HG02870 (cell line): Measurements from ENCODE around the gene PPP1R9A.

ENCODE experiments used
- ATAC-seq: cut with Tn5 transposase; IDR thresholded peaks from one replicate; pipeline ENCODE4 v1.9.1; 2021; ENCODE audit warnings: mild to moderate bottlenecking, moderate library complexity; ENCODE audit not compliant: unreplicated experiment

The PPP1R9A gene

DNA sequence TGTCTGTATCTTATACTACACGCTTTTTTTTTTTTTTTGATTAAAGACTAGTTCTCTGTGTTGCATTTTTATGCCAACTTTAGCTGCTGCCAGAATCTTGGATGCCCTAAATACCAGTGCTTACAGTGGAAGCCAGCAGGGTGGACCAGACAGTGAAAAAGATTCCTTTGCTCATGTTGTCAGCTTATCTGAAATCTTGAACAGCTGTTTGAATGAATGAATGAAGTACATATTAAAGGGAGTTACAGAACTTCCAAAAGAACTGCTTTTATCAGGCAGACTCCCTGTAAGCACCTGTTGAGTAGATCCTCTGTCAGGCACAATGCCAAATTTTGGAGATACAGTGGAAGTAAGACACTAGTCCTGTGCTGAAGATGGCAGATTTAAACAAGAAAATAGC lies 184.9 kb downstream of the PPP1R9A start:
- no peak for ATAC-seq

DNA sequence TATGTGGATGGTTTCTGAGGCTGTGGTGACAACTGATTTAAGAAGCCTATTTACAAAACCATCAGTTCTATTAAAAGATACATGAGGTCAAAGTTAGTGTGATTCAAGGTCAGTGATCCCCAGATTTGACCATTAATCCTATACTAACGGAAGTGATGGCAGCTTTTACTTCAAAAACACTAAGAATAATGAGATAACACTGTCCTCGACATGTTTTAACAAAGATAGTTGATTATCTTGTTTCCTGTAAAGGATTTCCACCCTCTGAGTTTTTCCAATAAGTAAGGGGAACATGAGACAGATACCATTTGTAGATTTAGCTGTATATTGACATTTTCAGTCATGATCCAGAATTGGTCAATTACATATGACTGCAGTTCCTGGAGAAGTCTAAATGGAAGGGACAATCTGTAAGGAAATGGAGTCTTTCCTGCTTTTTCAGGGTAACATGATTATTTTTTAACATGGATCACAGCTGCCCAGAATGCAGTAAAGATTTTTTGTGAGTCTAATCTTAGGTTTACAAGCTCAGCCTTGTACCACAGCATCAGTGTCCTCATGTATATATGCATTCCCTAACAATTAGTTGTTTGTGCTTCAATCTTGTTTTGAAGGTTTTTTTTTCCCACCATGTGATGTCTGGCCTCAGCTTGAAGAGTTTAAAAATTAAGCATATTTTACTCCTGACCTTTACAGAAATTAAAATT lies 188.0 kb downstream of the PPP1R9A start:
- no peak for ATAC-seq

DNA sequence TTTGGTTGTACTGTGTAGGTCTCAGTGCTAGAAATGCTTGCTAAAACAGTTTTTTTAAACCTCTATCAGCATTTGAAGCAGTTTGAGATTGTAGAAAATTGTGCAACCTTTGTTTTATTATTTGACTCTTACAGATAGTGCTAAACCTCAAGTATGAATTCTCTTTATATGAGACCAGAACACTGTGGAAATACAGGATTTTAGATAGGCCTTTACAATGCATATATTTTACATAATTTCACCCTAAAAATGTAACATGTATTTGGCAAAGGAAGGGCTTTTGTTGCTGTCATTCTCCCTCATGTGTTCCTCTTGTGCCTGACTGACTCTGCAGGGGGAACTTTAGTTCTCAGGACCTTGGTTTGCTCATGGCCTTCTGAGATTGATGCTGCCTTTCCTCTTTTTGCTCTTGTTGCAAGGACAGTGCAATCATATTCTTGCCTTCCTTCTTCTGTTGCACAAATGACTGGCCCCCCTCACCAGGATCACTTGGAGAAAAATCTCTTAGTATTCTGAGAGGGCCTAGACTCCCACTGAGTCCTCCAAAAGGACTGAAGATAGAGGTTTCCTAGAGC lies 188.7 kb downstream of the PPP1R9A start:
- ATAC-seq = no peak

DNA sequence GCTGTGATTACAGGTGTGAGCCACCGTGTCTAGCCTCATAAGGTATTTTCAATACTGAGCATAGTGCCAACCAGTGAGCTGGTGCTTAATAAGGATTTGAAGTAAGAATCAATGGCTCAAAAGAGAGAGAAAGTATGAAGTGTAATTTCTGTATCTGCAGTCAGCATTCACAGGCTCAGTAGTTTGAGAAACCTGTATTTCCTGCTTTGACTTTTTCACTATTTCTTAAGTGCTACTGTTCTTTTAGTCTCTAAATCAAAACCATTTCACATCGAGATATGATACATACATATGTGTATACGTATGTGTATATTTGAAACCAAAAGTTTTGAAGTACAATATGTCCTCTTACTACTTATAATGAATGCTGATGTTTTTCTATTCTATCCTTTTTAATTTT lies 189.9 kb downstream of the PPP1R9A start:
- ATAC-seq = no peak

DNA sequence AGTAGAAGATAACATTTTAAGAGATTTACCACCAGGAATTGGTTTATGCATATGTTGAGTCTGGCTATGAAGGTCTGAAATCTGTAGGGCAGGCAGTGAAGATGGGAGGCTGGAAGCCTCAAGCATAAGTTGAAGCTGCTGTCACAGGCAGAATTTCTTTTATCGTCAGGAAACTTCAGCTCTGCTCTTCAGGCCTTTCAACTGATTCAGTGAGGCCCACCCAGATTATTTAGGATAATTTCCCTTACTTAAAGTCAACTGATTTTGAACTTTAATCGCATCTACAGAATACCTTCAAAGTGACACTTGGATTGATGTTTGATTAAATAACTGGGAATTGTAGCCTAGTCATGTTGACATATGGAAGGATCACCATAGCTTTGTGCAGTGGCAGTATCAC lies 190.5 kb downstream of the PPP1R9A start:
- no peak for ATAC-seq

DNA sequence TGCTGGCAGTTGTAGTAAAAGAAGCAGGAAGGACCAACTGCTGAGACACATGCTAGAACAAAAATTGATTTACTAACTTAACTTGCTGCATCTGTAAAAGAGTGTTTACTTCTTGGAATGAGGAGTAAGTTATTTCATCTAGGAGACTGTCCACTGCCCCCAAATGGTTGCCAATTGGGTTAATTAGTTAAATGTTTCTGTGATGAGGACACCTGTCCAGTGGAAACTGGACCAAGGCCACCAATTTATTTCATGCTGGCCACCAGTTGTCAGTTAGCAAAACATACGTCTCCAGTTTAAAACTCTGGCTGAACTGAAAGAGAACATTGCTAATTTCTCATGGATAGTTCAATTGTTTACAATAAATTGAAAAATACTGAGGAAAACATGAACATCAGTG lies 191.7 kb downstream of the PPP1R9A start:
- no peak for ATAC-seq

DNA sequence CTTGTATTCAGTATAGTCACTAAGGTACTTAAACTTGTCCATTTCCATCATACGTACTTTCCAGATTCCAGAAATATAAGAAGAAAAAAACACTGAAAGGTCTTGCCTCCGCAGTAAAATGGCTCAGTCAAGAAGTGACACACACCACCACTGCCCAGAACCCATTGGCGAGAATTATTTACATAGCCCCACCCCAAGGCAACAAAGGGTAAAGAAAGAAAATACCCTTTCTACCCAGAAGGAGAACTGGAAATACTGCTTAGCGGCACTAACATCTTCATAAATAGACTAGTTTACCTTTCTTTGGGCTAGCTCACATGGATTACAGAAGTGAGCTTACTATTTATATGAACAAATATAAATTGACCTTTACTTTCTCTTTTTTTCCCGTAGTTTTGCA lies 194.0 kb downstream of the PPP1R9A start:
- no peak for ATAC-seq

DNA sequence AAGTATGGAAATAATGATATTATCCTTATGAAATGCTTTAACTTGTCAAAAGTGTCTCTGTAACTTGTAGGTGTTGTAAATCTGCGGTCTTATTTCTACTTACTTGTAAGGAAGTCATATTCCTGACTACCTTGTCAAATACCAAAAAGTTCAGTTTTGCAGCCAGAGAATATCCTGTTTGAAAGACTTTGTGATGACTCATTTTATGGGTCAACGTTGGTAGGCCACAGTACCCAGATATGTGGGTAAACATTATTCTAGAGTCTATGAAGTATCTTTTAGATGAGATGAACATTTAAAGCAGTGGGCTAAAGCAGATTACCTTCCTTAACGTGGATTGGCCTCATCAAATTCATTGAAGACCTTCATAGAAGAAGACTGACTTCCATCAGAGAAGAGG lies 195.3 kb downstream of the PPP1R9A start:
- no peak for ATAC-seq

DNA sequence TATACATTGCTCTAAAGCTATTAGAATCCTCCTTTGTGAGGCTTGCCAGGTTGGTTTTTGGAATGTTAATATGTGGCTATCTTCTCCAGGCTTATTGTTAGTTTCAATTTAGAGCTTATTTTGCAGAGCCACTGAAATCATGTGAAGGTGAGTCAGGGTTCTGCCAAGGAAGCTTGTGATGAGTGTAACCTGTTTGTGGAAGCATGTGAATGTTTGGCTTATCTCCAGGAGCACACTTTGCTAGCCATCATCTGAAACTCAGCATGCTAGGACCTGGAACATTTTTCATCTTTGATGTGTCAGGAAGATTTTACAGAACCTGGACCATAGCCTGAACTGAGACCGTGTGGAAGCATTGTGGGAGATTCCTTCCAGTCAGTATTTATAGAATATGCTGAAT lies 197.3 kb downstream of the PPP1R9A start:
- ATAC-seq = no peak

DNA sequence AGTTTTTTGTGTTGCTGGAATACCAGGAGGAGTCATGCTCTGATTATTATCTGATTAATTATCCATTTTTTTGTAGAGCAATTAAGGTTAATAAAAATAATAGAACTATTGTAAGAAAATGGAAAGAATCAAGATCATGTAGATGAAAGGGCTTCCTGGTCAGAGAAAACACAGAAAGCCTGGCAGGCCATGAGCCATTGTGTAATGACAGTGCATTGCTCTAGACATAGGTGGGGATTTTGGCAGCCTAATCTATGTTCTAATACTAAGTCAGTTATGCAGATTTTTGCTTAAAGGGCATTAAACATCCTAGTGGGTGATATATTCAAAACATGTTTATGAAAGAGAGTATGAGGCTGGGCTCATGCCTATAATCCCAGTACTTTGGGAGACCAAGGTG lies 198.2 kb downstream of the PPP1R9A start:
- no peak for ATAC-seq

DNA sequence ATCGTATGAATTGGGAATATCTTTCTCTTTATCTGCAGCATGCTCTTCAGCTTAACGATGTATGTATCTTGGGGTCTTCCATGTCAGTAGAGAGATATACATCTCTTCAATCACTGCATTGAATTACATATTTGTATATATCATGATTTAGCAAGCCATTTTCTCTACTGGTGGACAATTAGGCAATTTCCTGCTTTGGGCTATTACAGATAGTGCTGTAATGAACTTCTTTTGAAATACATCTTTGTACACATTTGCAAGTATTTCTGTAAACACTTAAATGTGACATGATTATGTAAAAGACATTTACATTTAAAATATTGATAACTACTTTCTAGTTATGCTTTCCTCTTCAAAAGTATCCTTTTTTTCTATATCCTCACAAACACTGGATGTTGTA lies 199.0 kb downstream of the PPP1R9A start:
- no peak for ATAC-seq

DNA sequence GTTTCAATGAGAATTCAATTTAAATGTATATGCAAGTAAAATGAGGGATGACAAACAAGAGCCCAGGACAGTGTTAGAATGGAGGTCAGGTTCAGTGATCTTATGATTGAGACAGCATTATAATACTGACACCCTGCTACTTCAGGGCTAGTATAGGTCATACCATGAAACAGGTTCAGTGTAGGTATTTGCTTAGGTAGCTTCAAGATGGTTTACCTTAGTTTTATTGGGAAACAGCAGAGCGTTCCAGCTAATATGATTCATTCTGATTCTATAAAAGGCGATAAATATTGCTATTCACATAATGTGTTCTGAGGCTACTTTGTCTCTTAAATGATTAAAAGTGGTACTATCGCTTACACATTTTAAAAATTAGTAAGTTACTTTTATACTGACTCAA lies 203.3 kb downstream of the PPP1R9A start:
- no peak for ATAC-seq

DNA sequence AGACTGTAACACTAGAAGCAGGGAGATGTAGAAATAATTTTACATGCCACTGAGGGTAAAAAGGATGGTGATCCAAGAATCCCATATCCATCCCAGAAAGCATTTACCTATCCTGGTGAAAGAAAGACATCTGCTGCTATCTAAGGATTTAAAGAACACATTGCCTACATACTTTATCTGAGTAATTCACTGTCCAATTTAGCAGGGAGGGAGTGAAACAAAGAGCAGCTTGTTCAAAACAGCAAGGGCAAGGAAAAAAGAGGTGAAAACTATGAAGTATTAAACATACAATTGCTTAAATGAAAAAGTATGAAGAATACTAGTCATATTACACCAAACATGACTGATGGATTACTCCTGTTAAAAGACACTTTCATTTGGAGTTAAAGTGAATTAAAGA lies 206.2 kb downstream of the PPP1R9A start:
- ATAC-seq = no peak

DNA sequence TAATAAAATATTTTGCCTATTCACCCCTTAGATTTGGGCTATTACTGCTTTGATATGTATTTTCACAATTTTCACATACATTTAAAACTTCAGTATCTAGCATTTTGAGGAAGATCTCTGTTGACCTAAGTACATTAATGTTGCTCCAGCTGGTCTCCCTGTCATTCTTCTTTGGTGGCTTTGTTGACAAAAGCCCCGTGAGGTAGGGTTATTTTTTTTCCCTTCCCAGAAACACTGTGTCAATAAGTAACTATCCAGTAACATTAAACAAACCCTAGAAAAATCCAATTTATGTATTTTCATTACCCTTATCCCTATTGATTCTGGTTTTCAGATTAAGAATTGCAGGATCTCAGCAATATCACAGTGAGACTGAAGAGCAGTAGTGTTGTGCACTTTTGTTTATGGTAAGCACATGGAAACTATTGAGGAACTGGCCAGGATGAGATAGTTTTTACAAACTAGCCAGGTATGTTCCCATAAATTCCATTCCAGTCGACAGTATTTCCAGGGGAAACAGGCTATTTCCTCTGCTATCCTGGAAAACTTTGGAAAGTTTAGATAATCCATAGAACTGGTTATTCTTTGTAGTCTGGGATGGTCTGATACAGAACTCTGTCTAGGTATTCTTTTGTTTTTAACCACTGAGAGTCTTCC lies 218.8 kb downstream of the PPP1R9A start:
- no peak for ATAC-seq

DNA sequence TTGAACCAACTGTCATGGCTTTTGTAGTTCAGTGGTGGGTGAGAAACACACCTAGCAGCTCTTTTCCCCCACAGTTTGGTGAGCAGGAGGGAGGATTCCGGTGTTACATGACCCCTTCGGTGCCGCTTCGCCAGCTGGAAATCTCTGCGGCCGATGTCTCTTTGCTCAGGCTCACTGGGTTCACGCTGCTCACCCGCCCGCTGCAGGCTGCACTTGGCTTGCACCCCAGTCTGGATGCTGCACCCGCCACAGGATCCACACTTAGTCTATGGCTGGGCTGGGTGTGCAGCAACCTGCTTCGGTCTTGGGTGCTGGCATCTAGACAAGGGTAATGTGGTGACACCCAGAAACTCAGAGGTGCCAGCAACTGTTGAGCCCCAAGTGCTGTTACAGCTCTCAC lies 225.1 kb downstream of the PPP1R9A start:
- ATAC-seq = no peak

DNA sequence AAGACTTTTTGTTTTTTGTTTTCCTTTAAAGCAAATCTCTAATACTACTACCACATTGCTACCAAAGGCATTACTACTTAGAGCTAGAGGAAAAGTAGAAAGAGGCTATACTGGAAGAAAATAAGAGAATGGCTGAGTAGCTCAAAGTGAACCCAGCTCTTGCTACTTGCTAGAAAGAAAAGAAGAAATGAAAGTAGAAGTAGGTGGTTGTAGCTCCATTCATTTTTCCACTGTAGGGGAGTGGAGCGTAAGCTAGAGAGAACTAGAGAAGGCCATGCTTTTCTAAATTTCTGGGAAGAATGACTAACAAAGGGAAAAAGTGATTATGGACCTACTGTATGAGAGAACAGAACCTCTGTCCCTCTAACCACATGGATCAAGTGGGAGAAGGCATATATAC lies 232.5 kb downstream of the PPP1R9A start:
- ATAC-seq = no peak

DNA sequence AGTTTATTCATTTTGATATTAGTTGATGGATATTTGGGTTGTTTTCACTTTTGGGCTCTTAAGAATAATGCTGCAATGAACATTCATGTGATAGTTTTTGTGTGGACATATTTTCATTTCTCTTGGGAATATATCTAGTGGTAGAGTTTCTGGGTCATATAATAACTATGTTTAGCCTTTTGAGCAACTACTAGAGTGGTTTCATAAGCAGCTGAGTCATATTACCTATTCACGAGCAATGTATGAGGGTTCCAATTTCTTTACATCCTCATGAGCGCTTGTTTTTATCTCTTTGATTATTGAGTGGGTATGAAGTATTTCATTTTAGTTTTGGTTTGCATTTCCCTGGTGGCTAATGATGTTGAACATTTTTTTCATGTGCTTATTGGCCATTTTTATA lies 234.4 kb downstream of the PPP1R9A start:
- no peak for ATAC-seq

DNA sequence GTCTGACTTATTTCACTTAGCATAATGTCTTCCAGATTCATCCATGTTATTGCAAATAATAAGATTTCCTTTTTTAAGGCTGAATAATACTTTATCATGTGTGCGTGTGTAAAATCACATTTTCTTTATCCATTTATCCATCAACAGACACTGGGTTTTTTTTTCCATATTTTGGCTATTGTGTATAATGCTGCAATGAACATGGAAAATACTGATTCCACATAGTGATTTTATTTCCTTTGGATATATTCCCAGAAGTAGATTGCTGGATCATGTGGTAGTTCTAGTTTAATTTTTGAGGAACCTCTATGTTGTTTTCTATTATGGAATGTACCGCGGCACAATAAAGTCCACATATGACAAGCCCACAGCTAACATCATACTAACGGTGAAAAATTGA lies 236.9 kb downstream of the PPP1R9A start:
- no peak for ATAC-seq

DNA sequence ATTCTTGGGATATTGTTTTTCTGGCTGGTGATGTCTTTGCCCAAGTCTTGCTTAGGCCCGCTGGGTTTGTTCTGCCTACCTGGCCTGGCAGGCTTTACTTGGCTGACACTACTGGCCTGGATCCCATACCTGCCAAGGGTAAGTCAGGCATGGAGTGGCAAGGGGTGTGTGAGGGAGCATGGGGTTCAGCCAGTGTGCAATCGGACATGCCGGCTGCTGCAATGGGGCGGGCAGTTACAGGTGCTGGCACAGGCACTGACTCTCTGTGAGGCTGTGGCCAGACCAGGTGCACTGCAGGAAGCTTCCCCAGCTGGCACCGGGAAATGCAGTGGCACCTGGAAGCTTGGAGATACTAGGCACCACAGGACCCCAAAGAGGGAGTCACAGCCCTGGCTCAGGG lies 248.6 kb downstream of the PPP1R9A start:
- no peak for ATAC-seq

DNA sequence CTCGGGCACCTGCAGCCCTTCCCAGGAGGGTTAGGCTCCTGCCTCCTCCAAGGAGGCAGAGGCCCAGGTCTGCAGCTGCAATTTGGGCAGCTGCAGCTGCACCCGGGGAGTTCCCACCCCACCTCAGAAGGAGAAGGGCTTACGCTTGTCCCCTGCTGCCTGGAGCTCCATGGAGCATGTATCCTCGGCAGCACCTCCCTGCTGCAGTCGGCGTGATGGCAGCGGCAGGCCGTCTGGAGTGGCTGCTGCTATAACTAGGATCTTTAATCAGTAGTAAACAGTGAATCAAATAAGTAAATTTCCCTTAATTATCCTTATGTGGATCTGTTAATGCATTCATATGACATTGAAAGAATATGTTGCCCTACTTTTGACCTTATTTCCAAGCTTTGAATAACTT lies 250.0 kb downstream of the PPP1R9A start:
- no peak for ATAC-seq

DNA sequence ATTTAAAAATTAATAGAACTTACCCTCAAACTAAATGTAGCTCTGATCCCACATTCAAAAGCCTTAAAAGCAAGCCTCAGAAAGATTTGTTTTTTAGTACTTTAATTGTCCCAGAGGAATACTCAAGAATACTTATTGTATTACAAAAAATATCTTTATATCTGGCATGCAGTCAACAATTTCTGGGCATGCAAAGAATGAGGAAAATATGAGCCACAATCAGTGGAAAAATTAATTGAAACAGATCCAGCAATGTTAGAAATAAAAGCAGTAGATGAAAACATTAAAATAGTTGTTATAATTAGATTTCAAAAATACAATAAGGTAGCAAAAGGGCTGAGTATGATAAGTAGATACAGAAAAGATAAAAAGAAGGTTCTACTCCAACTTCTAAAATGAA lies 262.3 kb downstream of the PPP1R9A start:
- no peak for ATAC-seq

DNA sequence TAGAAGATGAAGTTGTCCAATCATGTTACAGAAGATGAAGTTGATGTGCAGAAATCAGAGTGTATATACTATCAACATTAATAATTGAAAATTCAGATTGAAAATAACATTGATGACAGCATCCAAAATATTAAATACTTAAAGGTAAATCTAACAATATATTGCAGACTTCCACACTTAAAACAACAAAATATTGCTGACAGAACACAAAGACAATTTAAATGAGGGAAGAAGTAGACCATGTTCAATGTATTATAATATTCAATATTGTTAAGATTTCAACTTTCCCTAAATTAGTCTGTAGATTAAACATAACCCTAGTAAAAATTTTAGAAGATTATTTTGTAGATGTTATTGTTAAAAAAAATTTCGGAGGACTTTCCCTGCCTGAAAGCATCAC lies 265.0 kb downstream of the PPP1R9A start:
- no peak for ATAC-seq

DNA sequence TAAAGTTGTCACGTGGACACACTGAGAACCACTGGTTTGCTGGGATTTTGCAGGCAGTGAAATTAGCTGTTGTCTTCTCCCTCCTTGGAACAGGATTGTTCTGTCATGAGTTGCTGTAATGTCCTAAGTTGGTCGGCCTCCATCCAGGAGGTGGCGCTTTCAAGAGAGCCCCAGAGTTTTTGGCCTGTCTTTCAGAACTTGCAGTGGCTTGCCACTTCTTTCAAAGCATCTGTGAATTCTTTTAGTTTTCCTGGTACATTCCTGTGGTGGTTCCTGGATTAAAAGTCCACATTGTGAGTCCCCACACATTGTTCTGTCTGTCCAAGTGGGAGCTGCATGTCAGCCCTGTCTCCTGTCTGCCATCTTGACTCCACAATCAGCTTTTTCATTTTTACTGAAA lies 283.1 kb downstream of the PPP1R9A start:
- no peak for ATAC-seq
